ENCODE measurements around the gene ATP5F1E. TPM values are rescaled to one million over a fixed set of nuclear protein-coding genes. Genes with fewer than 3 reads are reported as not detected.

The ATP5F1E gene
- total and polyA plus RNA-seq, 2 donors (not counting 3 experiments of a cell fraction or from before 2014, with no cell fraction given) = 29.0 to 107 TPM

DNA sequence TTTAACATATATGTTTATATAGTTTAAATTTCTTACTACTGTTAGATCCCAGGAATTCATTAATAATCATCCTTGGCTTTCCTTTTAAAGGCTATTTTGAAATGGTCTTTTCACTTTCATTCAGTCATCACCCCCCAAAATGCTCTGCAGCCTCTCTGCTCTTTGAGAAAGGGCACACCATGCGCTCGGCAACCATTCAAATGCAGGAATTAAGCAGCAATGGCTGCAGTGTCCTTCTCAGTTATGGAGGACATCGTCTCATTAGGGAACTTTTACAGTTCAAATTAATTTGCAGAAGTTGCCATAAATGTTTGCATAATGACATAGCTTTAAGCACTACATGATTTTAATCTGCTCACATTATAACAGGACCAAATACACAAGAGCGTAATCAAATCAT, 6.6 kb downstream of the ATP5F1E start:
- no TSS peak for BruUV-seq (replicated peaks)
- H2AFZ ChIP-seq (ENCODE audit: low read depth, low read length) = no peak overlapping the region
- no peak for FAIRE-seq
- CTCF ChIA-PET = interaction anchor here (0.8 kb wide), 1 partner anchor 13 kb away, joined by 3 read pairs; no protein-coding TSS in a partner anchor
- peaks cover 62% of the 10 kb centered on the region for H3K79me2 ChIP-seq (ENCODE audit: control insufficient read depth, insufficient read depth, low read length)
- no peak overlapping the region for H3K4me3 ChIP-seq (replicated peaks in 1 of 3; ENCODE audit: insufficient read depth in 1 of 3, low read depth in 1 of 3, low read length in 3 of 3)
- no peak for DNase-seq (ENCODE audit: low read depth, low spot score)
- no peaks in the 10 kb centered on the region for H3K27me3 ChIP-seq (ENCODE audit: control insufficient read depth in 2 of 2, insufficient read depth in 2 of 2, low read length in 2 of 2)
- TF ChIP-seq MYC (IDR thresholded peaks at IDR 0.05; ENCODE audit: low read depth, low read length) = no peak
- no peak for TF ChIP-seq FOS (IDR thresholded peaks at IDR 0.05; ENCODE audit: borderline replicate concordance, insufficient read depth, low read length)
- no peak for TF ChIP-seq POLR2A (IDR thresholded peaks at IDR 0.05; ENCODE audit: low read depth, low read length)
- no peak for TF ChIP-seq EZH2 (IDR thresholded peaks at IDR 0.05; ENCODE audit: borderline replicate concordance, low read depth, low read length, severe bottlenecking)
- no peak for TF ChIP-seq GATA2 (IDR thresholded peaks at IDR 0.05; ENCODE audit: insufficient read depth, insufficient read length, low read depth, low read length)
- TF ChIP-seq CTCF (IDR thresholded peaks at IDR 0.05; ENCODE audit: extremely low read depth in 1 of 2, insufficient read depth in 1 of 2, low read depth in 1 of 2, low read length in 2 of 2) = no peak
- no peak for TF ChIP-seq POLR2AphosphoS5 (IDR thresholded peaks at IDR 0.05; ENCODE audit: insufficient read depth, low read depth, low read length)
- TF ChIP-seq MAX (IDR thresholded peaks at IDR 0.05; ENCODE audit: insufficient read depth, insufficient read length) = no peak
- TF ChIP-seq JUN (IDR thresholded peaks at IDR 0.05; ENCODE audit: borderline replicate concordance, insufficient read depth, insufficient read length, low read depth) = no peak
- intact Hi-C loops (cut with micrococcal nuclease) = no loop called here
- POLR2A ChIA-PET = no interaction called here
- H3K9me3 ChIP-seq (replicated peaks; ENCODE audit: control insufficient read depth, insufficient read depth, low read length) = no peaks in the 10 kb centered on the region
- H3K4me1 ChIP-seq (ENCODE audit: control insufficient read depth, extremely low read depth, insufficient read depth, low read length) = peaks cover 27% of the 10 kb centered on the region
- H3K4me2 ChIP-seq (ENCODE audit: insufficient read depth, low read length) = no peak overlapping the region
- H3K27ac ChIP-seq (ENCODE audit: insufficient read depth, low read depth, low read length) = no peak overlapping the region
- dilution Hi-C loops (cut with MboI; ENCODE audit: extremely low pct_ligation_motif_present, low sequenced_read_pairs) = no loop called here
- no peaks in the 10 kb centered on the region for H4K20me1 ChIP-seq (replicated peaks; ENCODE audit: control insufficient read depth, extremely low read depth, insufficient read depth, low read length)
- no peak overlapping the region for H3K9ac ChIP-seq (replicated peaks; ENCODE audit: extremely low read depth, insufficient read depth, low read length)
- H3K9me1 ChIP-seq (replicated peaks; ENCODE audit: control insufficient read depth, extremely low read depth, insufficient read depth, low read length) = no peaks in the 10 kb centered on the region
- peaks cover 18 to 22% of the 10 kb centered on the region in 2 experiments for H3K36me3 ChIP-seq (ENCODE audit: control insufficient read depth in 2 of 2, extremely low read depth in 1 of 2, insufficient read depth in 2 of 2, low read length in 2 of 2)

Data from endothelial cell of umbilical vein (primary cell).